ENCODE measurements around the gene BICDL1.
A peak's percentile ranks its signal among the peaks of the same experiment; 100 is the strongest.
"Not testable (repeated sequence)": the region's sequence is repeated elsewhere in the genome, so short reads cannot be mapped to it uniquely, and the experiment has no call there.

BICDL1 gene

DNA sequence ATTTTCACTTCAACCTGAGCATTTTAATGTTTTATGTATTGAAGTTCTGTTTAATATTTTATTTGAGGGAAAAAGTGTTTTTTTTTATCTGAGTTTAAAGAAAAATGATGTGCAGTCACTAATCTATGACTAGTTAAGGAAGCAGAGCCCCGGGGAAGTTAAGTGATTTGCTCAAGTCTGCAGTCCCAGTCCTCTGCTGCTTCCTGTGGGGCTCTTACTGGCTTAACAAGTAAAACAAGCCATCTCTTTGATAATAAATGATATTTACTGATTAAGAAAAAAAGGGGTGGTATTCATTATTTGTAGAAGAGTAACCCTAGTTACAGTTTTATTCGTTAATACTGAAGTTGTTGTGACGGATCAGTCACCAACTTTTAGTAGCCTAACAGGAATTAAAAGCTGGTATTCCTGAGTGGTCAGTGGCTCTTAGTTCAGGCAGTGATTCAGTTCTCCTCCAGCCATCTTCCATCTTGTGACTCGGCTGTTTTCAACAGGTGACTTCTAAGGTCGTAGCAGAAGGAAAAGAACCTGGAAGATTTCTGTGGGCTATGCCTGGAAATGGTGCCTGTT lies 21.7 kb downstream of the BICDL1 start:
- Mint-ChIP-seq H3K9me3 (no peaks in the 10 kb centered on the region), H3K27ac (no peak overlapping the region), H3K4me1 (no peaks in the 10 kb centered on the region), H3K27me3 (ENCODE audit: low read depth, poor library complexity) (peaks cover 4% of the 10 kb centered on the region), H3K4me3 (no peak overlapping the region), H3K36me3 (ENCODE audit: low read depth) (no peaks in the 10 kb centered on the region)
- TF ChIP-seq, protein P1, sequence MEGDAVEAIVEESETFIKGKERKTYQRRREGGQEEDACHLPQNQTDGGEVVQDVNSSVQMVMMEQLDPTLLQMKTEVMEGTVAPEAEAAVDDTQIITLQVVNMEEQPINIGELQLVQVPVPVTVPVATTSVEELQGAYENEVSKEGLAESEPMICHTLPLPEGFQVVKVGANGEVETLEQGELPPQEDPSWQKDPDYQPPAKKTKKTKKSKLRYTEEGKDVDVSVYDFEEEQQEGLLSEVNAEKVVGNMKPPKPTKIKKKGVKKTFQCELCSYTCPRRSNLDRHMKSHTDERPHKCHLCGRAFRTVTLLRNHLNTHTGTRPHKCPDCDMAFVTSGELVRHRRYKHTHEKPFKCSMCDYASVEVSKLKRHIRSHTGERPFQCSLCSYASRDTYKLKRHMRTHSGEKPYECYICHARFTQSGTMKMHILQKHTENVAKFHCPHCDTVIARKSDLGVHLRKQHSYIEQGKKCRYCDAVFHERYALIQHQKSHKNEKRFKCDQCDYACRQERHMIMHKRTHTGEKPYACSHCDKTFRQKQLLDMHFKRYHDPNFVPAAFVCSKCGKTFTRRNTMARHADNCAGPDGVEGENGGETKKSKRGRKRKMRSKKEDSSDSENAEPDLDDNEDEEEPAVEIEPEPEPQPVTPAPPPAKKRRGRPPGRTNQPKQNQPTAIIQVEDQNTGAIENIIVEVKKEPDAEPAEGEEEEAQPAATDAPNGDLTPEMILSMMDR (IDR thresholded peaks at IDR 0.05): no peak
- no peak for DNase-seq

DNA sequence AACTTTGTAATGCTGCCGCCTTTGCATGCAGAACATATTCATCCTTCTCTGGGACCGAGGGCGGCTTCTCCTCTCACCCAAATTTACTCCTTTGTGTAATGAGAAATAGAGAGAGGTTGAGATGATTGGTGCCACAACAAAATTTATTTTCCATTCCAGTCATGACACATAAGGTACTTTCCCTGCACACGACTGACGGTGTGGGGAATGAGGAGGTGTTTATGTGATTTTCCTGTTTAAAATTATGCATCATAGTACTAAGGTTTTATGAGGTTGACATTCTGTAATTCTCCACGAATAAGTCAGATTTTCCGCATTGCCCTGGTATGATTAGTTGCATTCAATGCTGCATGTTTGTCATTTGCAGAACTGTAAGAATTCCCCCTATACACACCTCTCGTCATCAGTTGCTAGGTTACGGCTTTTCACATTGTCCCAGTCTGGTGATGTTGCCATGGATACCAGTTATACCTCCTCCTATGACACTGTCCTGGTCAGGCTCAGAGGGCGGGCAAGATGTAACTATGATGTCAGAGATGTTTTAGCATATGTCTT lies 23.1 kb downstream of the BICDL1 start:
- Mint-ChIP-seq H3K9me3 (no peaks in the 10 kb centered on the region), H3K4me1 (no peaks in the 10 kb centered on the region), H3K27ac (no peak overlapping the region), H3K36me3 (ENCODE audit: low read depth) (no peaks in the 10 kb centered on the region), H3K27me3 (ENCODE audit: low read depth, poor library complexity) (peaks cover 4% of the 10 kb centered on the region), H3K4me3 (no peak overlapping the region)
- DNase-seq: peak; percentile 7
- TF ChIP-seq, protein P1 (IDR thresholded peaks at IDR 0.05): no peak

DNA sequence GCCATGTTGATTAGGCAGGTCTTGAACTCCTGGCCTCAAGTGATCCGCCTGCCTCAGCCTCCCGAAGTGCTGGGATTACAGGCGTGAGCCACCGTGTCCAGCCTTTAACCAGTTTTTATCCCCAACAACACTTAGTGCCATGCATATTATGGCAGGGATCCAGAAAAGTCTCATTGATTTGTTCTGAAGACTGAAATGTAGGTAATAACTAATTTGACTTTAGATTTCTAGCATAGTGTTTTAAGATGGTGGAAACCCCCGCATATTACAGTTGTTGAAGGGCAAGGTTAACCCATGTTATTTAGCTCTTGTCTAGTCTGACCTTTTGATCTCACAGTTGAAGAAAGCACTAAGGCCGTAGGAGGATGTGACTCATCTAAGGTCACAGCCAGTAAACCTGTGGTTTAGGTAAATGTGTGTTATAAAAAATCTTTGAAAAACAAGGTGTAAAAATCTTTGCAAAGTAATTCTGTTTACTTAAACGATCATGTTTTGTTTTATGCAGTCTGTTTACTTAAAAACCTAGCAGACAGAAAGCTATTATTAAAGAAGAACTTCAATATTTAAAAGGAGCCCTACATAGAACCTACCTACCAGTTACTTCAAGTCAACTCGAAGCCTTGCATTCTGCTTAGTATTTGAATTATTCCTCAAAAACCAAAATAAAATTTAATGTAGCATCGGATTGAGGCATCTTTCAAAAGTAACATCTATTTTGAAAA lies 24.8 kb downstream of the BICDL1 start:
- no peaks in the 10 kb centered on the region for H3K9me3 Mint-ChIP-seq
- H3K27ac Mint-ChIP-seq: no peak overlapping the region
- H3K27me3 Mint-ChIP-seq (ENCODE audit: low read depth, poor library complexity): peaks cover 4% of the 10 kb centered on the region
- no peaks in the 10 kb centered on the region for H3K36me3 Mint-ChIP-seq (ENCODE audit: low read depth)
- H3K4me1 Mint-ChIP-seq: no peaks in the 10 kb centered on the region
- no peak for DNase-seq
- H3K4me3 Mint-ChIP-seq: no peak overlapping the region
- TF ChIP-seq, protein P1 (IDR thresholded peaks at IDR 0.05): no peak

DNA sequence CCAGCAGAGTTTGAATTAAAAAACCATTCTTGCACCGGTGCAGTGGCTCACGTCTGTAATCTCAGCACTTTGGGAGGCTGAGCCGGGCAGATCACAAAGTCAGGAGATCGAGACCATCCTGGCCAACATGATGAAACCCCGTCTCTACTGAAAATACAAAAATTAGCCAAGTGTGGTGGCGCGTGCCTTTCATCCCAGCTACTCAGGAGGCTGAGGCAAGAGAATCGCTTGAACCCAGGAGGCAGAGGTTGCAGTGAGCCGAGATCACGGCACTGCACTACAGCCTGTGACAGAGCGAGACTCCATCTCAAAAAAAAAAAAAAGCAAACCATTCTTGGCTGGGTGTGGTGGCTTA lies 25.3 kb downstream of the BICDL1 start:
- not testable (repeated sequence) for H3K4me3 Mint-ChIP-seq; H3K4me1 Mint-ChIP-seq; H3K27me3 Mint-ChIP-seq (ENCODE audit: low read depth, poor library complexity); H3K9me3 Mint-ChIP-seq; DNase-seq; H3K36me3 Mint-ChIP-seq (ENCODE audit: low read depth); H3K27ac Mint-ChIP-seq

DNA sequence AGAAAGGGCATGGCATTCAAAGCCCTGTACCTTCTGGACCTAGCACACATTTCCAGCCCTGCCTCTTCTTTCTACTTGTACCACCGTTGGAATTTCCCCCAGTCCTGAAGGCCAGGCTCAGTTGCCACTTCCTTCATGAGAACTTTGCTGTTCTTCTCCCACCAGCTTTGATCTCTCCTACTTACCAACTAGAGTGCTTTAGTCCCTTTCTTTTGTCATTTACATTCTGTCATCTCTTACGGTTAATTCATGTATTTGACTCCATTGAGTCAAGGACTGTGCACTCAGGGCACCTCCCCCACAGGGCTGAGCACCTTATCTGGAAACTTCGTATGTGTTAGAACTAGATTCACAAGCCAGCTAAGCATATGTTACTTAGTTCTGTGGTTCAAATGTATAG lies 26.3 kb downstream of the BICDL1 start:
- TF ChIP-seq, protein P1 (IDR thresholded peaks at IDR 0.05): no peak
- Mint-ChIP-seq H3K27me3 (ENCODE audit: low read depth, poor library complexity) (peaks cover 4% of the 10 kb centered on the region), H3K27ac (no peak overlapping the region), H3K4me1 (no peaks in the 10 kb centered on the region), H3K4me3 (no peak overlapping the region), H3K9me3 (no peaks in the 10 kb centered on the region), H3K36me3 (ENCODE audit: low read depth) (no peaks in the 10 kb centered on the region)
- no peak for DNase-seq

DNA sequence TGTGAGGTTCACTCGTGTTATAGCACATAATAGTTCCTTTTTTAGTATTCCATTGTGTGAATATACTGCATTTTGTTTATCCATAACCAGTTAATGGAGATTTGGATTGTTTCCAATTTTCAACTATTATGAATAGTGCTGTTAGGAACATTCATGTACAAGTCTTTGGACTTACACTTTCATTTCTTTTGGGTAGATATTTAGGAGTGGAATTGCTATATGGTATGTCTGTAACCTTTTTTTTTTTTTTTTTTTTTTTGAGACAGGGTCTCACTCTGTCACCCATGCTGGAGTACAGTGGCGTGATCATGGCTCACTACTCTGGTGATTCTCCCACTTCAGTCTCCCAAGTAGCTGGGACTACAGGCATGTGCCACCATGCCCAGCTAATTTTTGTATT lies 27.2 kb downstream of the BICDL1 start:
- H3K36me3 Mint-ChIP-seq (ENCODE audit: low read depth); DNase-seq; H3K9me3 Mint-ChIP-seq; H3K27me3 Mint-ChIP-seq (ENCODE audit: low read depth, poor library complexity); H3K4me1 Mint-ChIP-seq; H3K27ac Mint-ChIP-seq; H3K4me3 Mint-ChIP-seq: not testable (repeated sequence)

DNA sequence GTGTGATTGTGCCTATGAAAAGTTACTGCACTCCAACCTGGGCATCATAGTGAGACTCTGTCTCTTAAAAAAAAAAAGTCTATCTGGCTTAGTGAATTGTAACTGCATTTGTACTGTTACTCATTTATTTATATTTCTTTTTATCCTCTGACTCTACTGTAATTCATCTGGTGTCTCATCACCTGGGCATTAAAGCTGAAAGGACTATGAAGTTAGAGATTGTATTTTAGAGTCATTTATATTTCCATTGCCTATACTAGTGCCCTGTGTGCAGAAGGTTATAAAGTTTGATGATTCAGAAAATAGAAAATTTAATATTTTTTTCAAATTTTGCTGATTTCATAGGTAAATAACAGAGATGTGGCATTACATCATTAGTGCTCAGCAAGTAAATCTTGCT lies 30.2 kb downstream of the BICDL1 start:
- Mint-ChIP-seq H3K27ac (no peak overlapping the region), H3K27me3 (ENCODE audit: low read depth, poor library complexity) (peaks cover 2% of the 10 kb centered on the region), H3K4me3 (no peak overlapping the region), H3K4me1 (no peaks in the 10 kb centered on the region), H3K36me3 (ENCODE audit: low read depth) (no peaks in the 10 kb centered on the region), H3K9me3 (no peaks in the 10 kb centered on the region)
- DNase-seq: no peak
- TF ChIP-seq, protein P1 (IDR thresholded peaks at IDR 0.05): no peak

Measured in nephron progenitor cell (in vitro differentiated cells).